OCI-LY1 (cell line): ENCODE results near the gene FAM120A.

Experiments used
- CTCF ChIP-seq: fragments of 200-600 bp; sonication (generic), shearing (Covaris generic); IDR thresholded peaks from 2 replicates; pipeline ENCODE4 v1.5.1; 2017; ENCODE audit warnings: mild to moderate bottlenecking, antibody characterized with exemption, low read length, moderate library complexity, mixed read lengths
- EZH2 ChIP-seq: fragments of 200-600 bp; sonication (generic), shearing (Covaris generic); IDR thresholded peaks from 2 replicates; pipeline ENCODE4 v1.8.0; 2017; ENCODE audit warnings: borderline replicate concordance, mixed run types, mild to moderate bottlenecking, antibody characterized with exemption, low read length, moderate library complexity, mixed read lengths

DNA sequence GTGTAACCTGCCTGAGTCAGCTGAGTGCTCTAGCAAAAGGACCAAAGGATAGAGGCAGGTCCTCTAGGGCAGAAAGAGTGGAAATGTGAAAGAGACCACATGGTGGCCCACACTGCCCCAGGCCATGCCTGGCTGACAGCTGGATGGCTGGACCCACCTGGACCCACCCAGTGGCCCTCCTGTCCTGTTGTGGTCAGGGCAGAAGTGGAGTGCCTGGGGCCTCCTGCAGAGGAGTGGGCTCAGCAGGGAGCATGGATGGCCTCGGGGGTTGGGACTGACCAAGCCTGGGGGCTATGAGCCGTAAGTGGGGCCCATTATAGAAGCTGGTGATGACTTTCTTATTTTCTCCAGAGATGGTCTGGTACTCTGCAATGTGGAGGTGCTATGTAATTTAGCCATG is 57.6 kb downstream of the FAM120A start:
- TF ChIP-seq CTCF = no peak
- TF ChIP-seq EZH2 = no peak
